GM12878 (cell line): Measurements from ENCODE around the gene ACVR1. TPM values are rescaled to one million over a fixed set of nuclear protein-coding genes. Genes with fewer than 3 reads are reported as not detected.

ENCODE experiments used
- CBX5 ChIP-seq: sonication (generic); IDR thresholded peaks from 2 replicates; pipeline ENCODE4 v1.6.1; 2016; ENCODE audit warnings: low read depth, moderate library complexity, mild to moderate bottlenecking, inconsistent platforms
- CUX1 ChIP-seq: IDR thresholded peaks from 2 replicates; pipeline ENCODE4 v1.6.1; 2012; ENCODE audit warnings: improper control_type of control experiment, low read depth, low read length; ENCODE audit not compliant: insufficient replicate concordance
- MLLT1 ChIP-seq: fragments of 450-650 bp; IDR thresholded peaks from 2 replicates; pipeline ENCODE4 v1.6.1; 2016; ENCODE audit warnings: mild to moderate bottlenecking
- RCOR1 ChIP-seq: conservative IDR thresholded peaks from 2 replicates; pipeline ENCODE4 v1.6.1; 2012; ENCODE audit warnings: low read depth, low read length, improper control_type of control experiment
- USF1 ChIP-seq: IDR thresholded peaks from 2 replicates; pipeline ENCODE4 v1.6.1; 2011; ENCODE audit warnings: borderline replicate concordance, low read depth, mild to moderate bottlenecking, moderate library complexity, mixed read lengths, low read length; ENCODE audit not compliant: insufficient read depth; ENCODE audit errors: extremely low read length
- ZBED1 ChIP-seq: IDR thresholded peaks from 2 replicates; pipeline ENCODE4 v1.6.1; 2016; ENCODE audit warnings: borderline replicate concordance
- polyA plus RNA-seq, 11 experiments: library from polyadenylated mRNA; depleted of rRNA in 4 of 11; unstranded in 6 of 11; stranded (reverse) in 5 of 11; fragments of >200 nt; fragmentation: Nextera tagmentation in 4 of 11; fragmentation: Illumina TruSeq in 1 of 11; extraction: Ambion mirVana in 4 of 11; extraction: Trizol in 1 of 11; gene quantifications; 1 replicate in 1 of 11; 2 replicates in 10 of 11; pipeline versions ENCODE4 v1.2.1 to v1.2.3, GENCODE V29; 2011 to 2016; ENCODE audit warnings: inconsistent platforms in 2 of 11, missing spikeins in 2 of 11, low read depth in 1 of 11
- total RNA-seq, 4 experiments: library from RNA; depleted of rRNA in 3 of 4; stranded (reverse); fragments of >200 nt in 3 of 4; fragmentation: Illumina TruSeq in 1 of 4; extraction: Trizol in 1 of 4; gene quantifications; 2 replicates each; pipeline versions ENCODE4 v1.2.1 to v1.2.3, GENCODE V29; 2013 to 2021

ACVR1 gene
- total and polyA plus RNA-seq, 10 of the 15 experiments (the other 5 are each of a cell fraction or from before 2014, with no cell fraction given), result 0.06 to 0.24 (median 0.14) TPM; not detected in 4

GRCh38 chr2:157911750-157912149 lies 35.6 kb upstream of the ACVR1 start (continued):
- TF ChIP-seq CBX5 (no peak), CUX1 (no peak), ZBED1 (no peak), USF1 (no peak), MLLT1 (no peak), RCOR1 (no peak)
- TF ChIP-seq, all 136 proteins: peak for 0
